NOMO-1 (cell line): ENCODE results near the gene WDPCP.
"Not testable (repeated sequence)": the region's sequence is repeated elsewhere in the genome, so short reads cannot be mapped to it uniquely, and the experiment has no call there.

Experiments used
- DNase-seq, 2 experiments: peaks; one replicate each; lab custom pipeline; 2025; ENCODE audit not compliant: unreplicated experiment in 2 of 2; lab: John Stamatoyannopoulos, UW

Gene WDPCP

DNA sequence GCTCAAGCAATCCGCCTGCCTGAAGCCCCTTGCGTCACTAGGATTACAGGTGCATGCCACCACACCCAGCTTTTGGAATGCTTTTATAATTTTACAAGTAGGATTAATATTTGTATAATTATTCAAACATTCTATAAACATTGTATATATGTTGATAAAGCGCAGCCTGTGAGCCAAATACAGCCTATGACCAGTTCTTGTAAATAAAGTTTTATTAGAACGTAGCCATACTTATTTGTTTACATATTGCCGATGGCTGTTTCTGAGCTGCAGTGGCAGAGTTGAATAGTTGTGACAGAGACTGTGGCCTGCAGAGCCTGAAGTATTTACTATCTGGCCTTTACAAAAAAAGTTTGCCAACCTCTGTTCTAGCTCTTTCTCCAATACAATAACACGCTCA, 305.0 kb downstream of the WDPCP start:
- no peak for DNase-seq

GRCh38 chr2:63272560-63272959, 315.7 kb downstream of the WDPCP start:
- DNase-seq, result no peak

- DNase-seq, result no peak
These were observed 317.6 kb downstream of the WDPCP start for GRCh38 chr2:63270717-63271116.

GRCh38 chr2:63268946-63269345, 319.3 kb downstream of the WDPCP start:
- no peak for DNase-seq

DNA sequence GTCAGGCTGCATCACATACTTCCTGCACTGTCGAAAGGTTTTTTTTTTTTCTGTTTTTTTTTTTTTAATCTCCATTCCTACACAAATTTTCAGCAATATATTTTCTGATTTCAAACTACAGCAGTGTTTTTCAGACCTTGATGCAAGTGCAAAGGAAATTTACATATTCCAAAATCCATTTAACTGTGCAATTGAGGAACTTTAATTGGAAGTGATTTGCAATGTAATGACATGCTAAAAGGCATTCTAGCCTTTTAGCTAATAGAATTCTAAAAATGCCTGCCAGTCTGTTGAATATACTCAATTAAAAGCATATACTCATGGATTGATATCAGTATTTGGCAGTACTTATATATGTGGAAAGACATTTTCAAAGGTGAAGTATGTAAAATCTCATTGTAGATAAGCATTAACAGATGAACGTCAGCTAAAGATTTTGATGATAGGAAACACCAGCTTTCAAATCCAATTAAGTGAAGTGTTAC, 327.1 kb downstream of the WDPCP start:
- DNase-seq, result no peak

DNA sequence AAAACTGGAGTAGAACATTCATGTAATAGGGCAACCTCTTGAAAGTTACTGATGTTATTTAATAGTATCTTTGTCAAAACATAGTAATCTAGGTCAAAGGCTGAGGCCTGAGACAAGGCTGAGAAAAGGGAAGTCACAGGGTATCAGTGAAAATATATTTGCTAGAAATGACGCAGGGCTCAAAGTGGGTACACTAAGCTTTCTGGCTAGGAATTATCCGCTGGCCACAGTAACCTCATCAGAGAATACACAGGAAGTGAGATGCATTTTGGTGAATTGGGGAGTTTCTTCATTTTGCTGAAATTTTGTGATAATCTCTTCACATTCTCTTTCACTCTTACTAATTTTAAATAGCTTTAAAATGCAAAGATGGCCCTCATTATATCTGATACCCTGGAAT, 330.8 kb downstream of the WDPCP start:
- DNase-seq, result no peak

GRCh38 chr2:63249161-63249560, 339.1 kb downstream of the WDPCP start:
- DNase-seq, result no peak

GRCh38 chr2:63242747-63243146, 345.5 kb downstream of the WDPCP start:
- DNase-seq, result no peak

GRCh38 chr2:63225964-63226686, 362.2 kb downstream of the WDPCP start:
- no peak for DNase-seq

DNA sequence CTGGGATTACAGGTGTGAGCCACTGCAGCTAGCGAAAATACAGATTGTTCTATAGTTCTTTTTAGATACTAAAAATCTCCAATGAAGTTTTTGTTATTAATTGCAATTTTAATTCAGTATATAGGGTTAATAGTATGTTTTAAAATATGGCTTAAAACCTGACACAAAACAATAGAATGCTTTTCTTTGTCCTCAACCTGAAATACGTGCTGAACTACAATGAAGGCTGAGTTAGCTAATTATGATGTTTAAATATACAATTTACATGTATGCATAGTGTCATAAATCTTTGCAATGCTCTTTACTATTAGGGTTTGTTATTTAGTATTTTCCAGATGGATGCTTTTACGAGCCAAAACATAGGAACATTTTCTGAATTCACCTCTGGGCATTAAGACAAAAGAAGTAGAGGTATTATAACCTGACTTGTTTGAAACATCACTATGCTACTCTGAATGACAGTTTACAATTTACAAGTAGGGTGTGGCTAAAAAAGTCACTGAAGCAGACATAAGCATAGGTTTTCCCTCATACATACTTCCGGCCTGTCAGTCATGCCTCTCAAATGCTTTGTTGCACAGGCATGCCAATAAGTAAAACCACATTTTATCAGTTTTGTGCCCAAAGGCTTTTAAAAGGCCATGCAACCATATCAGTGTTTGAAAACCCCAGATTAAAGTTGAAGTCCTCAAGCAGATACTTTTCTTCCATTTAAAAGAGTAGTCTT, 369.3 kb downstream of the WDPCP start:
- no peak for DNase-seq

- no peak for DNase-seq
These were observed 393.0 kb downstream of the WDPCP start for GRCh38 chr2:63195310-63195709.

GRCh38 chr2:63194175-63194574, 394.1 kb downstream of the WDPCP start:
- no peak for DNase-seq

- DNase-seq, result no peak
These were observed 395.1 kb downstream of the WDPCP start for GRCh38 chr2:63192889-63193774.

- no peak for DNase-seq
These were observed 395.9 kb downstream of the WDPCP start for GRCh38 chr2:63192169-63192888.

DNA sequence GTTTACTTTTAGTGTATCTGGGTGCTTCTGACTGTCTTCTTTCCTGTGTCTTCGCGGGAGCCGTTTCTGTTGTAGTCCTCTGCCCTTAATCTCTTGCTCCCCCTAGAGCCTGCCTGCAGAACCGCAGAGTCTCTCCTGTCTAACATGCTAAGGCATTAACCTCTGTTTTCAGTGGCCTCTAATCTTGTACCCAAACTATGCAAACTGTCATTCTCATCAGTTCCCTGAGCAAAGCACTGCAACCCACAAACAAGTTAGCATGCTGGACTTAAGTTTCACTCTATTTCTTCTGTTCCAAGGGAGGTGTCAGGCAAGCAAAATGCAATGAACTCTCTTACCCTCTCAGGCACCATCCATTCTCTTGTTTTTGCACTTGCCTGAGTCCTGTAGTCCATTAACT, 399.3 kb downstream of the WDPCP start:
- DNase-seq, result peak; percentile 44 to 50

- DNase-seq, result no peak
These were observed 401.9 kb downstream of the WDPCP start for GRCh38 chr2:63186331-63186730.

DNA sequence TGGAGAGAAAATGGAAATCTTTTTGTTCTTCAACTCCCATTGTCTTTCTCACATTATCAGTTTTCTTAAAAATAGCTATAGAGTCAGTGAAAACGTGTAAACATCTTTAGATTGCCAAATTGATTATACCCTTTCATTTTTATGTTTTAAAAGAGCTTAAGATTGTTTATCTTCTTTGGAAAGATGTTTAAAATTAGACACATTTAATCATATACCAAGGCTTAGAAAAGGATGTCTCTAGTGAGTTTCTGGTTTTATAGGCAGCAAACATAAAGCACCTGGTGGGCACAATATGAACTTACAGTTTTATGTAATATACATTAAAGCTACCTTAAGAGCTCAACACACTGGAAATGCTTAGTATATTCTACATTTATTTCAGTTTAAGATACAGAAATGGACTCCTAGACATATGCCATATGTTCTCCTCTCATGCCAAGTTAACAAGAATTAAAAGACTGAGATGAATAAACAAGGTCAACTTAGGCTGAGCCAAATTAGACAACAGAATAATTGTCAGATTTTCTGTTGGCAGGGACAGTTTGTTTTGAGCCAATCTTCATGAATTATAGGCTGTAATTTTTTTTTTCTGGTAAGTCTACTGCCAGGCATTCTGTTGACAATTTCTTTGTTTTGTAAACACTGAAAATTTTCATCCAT, 425.0 kb downstream of the WDPCP start:
- DNase-seq, result no peak

GRCh38 chr2:63159262-63159661, 429.0 kb downstream of the WDPCP start:
- DNase-seq, result no peak

GRCh38 chr2:63136683-63137082, 451.6 kb downstream of the WDPCP start:
- DNase-seq, result not testable (repeated sequence)

DNA sequence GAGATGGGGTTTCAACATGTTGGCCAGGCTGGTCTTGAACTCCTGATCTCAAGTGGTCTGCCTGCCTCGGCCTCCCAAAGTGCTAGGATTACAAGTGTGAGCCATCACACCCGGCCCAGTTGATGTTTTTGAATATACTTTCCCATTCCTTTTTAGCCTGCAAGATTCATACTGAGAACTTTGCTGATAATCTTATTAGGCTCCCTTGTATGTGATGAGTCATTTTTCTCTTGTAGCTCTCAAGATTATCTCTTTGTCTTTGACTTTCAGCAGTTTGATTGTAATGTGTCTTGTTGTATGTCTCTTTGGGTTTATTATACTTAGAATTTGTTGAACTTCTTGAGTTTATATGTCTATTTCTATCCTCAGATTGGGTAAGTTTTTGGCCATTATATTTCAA, 456.3 kb downstream of the WDPCP start:
- no peak for DNase-seq
